Activated CD8-positive, alpha-beta T cell treated with anti-CD3 and anti-CD28 coated beads for 36 hours (primary cell): ENCODE data around the gene DEDD. TPM values are rescaled to one million over a fixed set of nuclear protein-coding genes. Genes with fewer than 3 reads are reported as not detected.
A peak's percentile ranks its signal among the peaks of the same experiment; 100 is the strongest.

ENCODE experiments used
- ATAC-seq: fragments of 200-7000 bp; cut with Tn5 transposase; one replicate; pipeline ENCODE4 v1.10.0; 2021; ENCODE audit warnings: mild to moderate bottlenecking, moderate library complexity
- CTCF ChIA-PET: fragments of 350-600 bp; sonication (Branson Sonifier 250); formaldehyde crosslinking; loops from one replicate; lab custom pipeline; 2021; ENCODE audit warnings: antibody characterized with exemption; lab: Charles Lee
- POLR2A ChIA-PET: fragments of 350-600 bp; sonication (Branson Sonifier 250); formaldehyde crosslinking; loops from one replicate; lab custom pipeline; 2021; ENCODE audit warnings: antibody characterized with exemption; lab: Charles Lee
- DNase-seq: peaks from one replicate; pipeline ENCODE4 v3.0.0-alpha.2; 2020
- H3K27ac Mint-ChIP-seq: one replicate; pipeline ENCODE4 v1.8.0; 2021; ENCODE audit warnings: mild to moderate bottlenecking, mixed read lengths
- H3K27me3 Mint-ChIP-seq: one replicate; pipeline ENCODE4 v1.8.0; 2021; ENCODE audit warnings: mixed read lengths
- H3K36me3 Mint-ChIP-seq: one replicate; pipeline ENCODE4 v1.8.0; 2021; ENCODE audit warnings: low read depth, mixed read lengths
- H3K4me1 Mint-ChIP-seq: one replicate; pipeline ENCODE4 v1.8.0; 2021; ENCODE audit warnings: low read depth, mixed read lengths
- H3K4me3 Mint-ChIP-seq: one replicate; pipeline ENCODE4 v1.8.0; 2021; ENCODE audit warnings: mild to moderate bottlenecking, moderate library complexity, mixed read lengths
- H3K9me3 Mint-ChIP-seq: one replicate; pipeline ENCODE4 v1.8.0; 2021; ENCODE audit warnings: mixed read lengths
- intact Hi-C: fragments of 100-400 bp; cut with micrococcal nuclease; formaldehyde crosslinking; loops from one replicate; pipeline ENCODE4 v1.10.0; 2022
- total RNA-seq, 2 experiments: library from RNA; stranded (reverse); gene quantifications; one replicate each; pipeline ENCODE4 v1.2.3, GENCODE V29; 2021
- TF ChIP-seq, protein P1 (sequence below): fragments of 200-600 bp; IDR thresholded peaks from one replicate; pipeline ENCODE4 v1.8.0; 2022; ENCODE audit warnings: antibody characterized with exemption, mild to moderate bottlenecking

Gene DEDD
- total RNA-seq, 2 experiments from 2014 or later = 30.4 to 37.0 TPM

GRCh38 chr1:161174911-161175310 lies 42.4 kb upstream of the DEDD start:
- Mint-ChIP-seq H3K4me1 (peaks cover 36% of the 10 kb centered on the region), H3K4me3 (no peak overlapping the region), H3K36me3 (peaks cover 32% of the 10 kb centered on the region), H3K27me3 (no peaks in the 10 kb centered on the region), H3K9me3 (no peaks in the 10 kb centered on the region), H3K27ac (peak overlapping the region; percentile 42)
- no peak for ATAC-seq
- no peak for DNase-seq
- CTCF ChIA-PET = interaction anchor here (3.7 kb wide), 1 partner anchor 8 kb away, joined by 30 read pairs; the partner anchor contains the start of gene PPOX
- TF ChIP-seq, protein P1, sequence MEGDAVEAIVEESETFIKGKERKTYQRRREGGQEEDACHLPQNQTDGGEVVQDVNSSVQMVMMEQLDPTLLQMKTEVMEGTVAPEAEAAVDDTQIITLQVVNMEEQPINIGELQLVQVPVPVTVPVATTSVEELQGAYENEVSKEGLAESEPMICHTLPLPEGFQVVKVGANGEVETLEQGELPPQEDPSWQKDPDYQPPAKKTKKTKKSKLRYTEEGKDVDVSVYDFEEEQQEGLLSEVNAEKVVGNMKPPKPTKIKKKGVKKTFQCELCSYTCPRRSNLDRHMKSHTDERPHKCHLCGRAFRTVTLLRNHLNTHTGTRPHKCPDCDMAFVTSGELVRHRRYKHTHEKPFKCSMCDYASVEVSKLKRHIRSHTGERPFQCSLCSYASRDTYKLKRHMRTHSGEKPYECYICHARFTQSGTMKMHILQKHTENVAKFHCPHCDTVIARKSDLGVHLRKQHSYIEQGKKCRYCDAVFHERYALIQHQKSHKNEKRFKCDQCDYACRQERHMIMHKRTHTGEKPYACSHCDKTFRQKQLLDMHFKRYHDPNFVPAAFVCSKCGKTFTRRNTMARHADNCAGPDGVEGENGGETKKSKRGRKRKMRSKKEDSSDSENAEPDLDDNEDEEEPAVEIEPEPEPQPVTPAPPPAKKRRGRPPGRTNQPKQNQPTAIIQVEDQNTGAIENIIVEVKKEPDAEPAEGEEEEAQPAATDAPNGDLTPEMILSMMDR = no peak
- intact Hi-C loops = no loop called here
- POLR2A ChIA-PET = interaction anchor here (1.1 to 3.7 kb wide), 4 partner anchors 9 to 28 kb away, joined by 3 to 46 read pairs (median 8); partner anchors contain the start of genes NDUFS2, PPOX and UFC1

GRCh38 chr1:161173711-161174110 lies 41.2 kb upstream of the DEDD start:
- no peak for DNase-seq
- peaks cover 32% of the 10 kb centered on the region for H3K36me3 Mint-ChIP-seq
- ChIA-PET POLR2A (no interaction called here), CTCF (no interaction called here)
- H3K27me3 Mint-ChIP-seq = no peaks in the 10 kb centered on the region
- H3K9me3 Mint-ChIP-seq = no peaks in the 10 kb centered on the region
- H3K4me3 Mint-ChIP-seq = no peak overlapping the region
- intact Hi-C loops = no loop called here
- TF ChIP-seq, protein P1 = no peak
- ATAC-seq = no peak
- H3K27ac Mint-ChIP-seq = no peak overlapping the region
- H3K4me1 Mint-ChIP-seq = peaks cover 36% of the 10 kb centered on the region

DNA sequence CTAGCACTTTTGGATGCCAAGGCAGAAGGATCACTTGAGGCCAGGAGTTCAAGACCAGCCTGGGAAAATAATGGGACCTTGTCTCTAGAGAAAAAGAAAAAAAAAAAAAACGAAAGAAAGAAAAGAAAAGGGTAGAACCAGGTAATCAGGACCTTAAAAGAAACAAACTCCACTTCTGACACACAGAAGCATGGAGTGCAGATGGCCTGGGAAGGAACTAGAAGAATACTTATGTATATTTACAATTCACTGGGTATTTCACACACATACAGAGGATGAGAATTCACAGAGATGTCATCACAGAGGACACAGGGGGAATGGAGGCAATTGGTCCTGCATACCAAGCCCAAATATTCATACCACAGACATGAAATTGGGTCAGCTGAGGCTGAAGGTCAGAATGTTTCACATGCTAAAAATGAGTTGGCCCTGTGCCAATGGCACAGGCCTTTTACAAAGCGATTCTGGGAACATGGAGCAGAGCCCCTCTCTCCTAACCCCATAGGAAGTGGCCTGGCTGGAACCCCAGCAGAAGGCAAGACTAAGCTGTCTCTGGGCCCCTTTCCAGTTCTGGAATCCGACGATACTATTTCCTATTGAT lies 40.4 kb upstream of the DEDD start:
- POLR2A ChIA-PET = no interaction called here
- peak overlapping the region; percentile 51 for H3K27ac Mint-ChIP-seq
- no peak for DNase-seq
- peaks cover 36% of the 10 kb centered on the region for H3K4me1 Mint-ChIP-seq
- H3K36me3 Mint-ChIP-seq = peaks cover 32% of the 10 kb centered on the region
- TF ChIP-seq, protein P1 = no peak
- H3K27me3 Mint-ChIP-seq = no peaks in the 10 kb centered on the region
- no peak for ATAC-seq
- CTCF ChIA-PET = no interaction called here
- intact Hi-C loops = no loop called here
- H3K9me3 Mint-ChIP-seq = no peaks in the 10 kb centered on the region
- H3K4me3 Mint-ChIP-seq = no peak overlapping the region

DNA sequence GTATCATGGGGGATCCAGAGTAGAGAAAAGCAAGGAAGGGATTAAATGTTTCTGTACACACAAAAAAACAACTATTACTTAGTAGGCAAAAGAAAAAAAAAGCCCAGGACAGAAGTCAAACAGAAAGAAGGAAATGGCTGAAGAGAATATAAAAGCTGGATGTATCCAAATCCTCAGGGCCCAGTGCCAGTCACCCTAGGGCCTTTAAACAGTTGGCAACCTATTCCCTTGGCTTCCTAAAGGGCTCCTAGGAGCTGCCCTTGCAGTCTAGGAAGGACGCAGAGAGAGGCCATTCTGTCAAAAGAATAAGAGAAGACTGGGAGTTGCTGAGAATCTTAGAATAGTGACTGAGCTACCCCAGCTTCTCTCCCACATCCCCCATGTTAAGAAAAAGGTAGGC lies 39.9 kb upstream of the DEDD start:
- no peak for ATAC-seq
- Mint-ChIP-seq H3K27ac (peak overlapping the region; percentile 51), H3K27me3 (no peaks in the 10 kb centered on the region), H3K4me3 (no peak overlapping the region), H3K9me3 (no peaks in the 10 kb centered on the region), H3K36me3 (peaks cover 32% of the 10 kb centered on the region), H3K4me1 (peaks cover 34% of the 10 kb centered on the region)
- POLR2A ChIA-PET = interaction anchor here (1.2 kb wide), 1 partner anchor 8 kb away, joined by 4 read pairs; no protein-coding TSS in a partner anchor
- TF ChIP-seq, protein P1 = no peak
- no peak for DNase-seq
- CTCF ChIA-PET = no interaction called here
- intact Hi-C loops = no loop called here

DNA sequence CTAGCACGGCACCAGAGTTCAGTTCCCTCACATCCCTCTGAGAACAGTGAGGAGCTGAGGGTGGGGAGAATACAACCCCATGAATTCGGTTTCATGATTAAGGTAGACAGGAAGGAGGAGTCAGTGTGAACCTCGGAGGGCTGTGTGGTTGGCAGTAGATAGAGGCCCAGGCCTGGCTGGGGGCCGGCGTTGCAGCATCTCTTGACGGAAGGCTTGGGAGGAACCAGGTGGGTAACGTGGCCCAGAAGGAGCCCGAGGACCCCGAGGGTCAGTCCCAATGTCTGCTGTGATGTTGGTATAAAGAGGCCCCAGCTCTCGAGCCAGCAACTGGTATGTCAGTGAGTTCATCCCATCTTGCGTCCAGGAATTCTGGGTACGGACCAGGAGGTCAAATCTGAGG lies 39.2 kb upstream of the DEDD start:
- no peaks in the 10 kb centered on the region for H3K27me3 Mint-ChIP-seq
- TF ChIP-seq, protein P1 = no peak
- ChIA-PET POLR2A (interaction anchor here (0.8 to 1.6 kb wide), 3 partner anchors 8 to 44 kb away, joined by 4 to 9 read pairs (median 4); partner anchors contain the start of gene USP21), CTCF (no interaction called here)
- H3K4me1 Mint-ChIP-seq = peaks cover 38% of the 10 kb centered on the region
- no peaks in the 10 kb centered on the region for H3K9me3 Mint-ChIP-seq
- DNase-seq = no peak
- H3K27ac Mint-ChIP-seq = no peak overlapping the region
- no peak overlapping the region for H3K4me3 Mint-ChIP-seq
- intact Hi-C loops = no loop called here
- ATAC-seq = no peak
- H3K36me3 Mint-ChIP-seq = peaks cover 32% of the 10 kb centered on the region
